ENCODE results near the gene SNW1.
"Not testable (repeated sequence)": the region's sequence is repeated elsewhere in the genome, so short reads cannot be mapped to it uniquely, and the experiment has no call there.

The SNW1 gene

DNA sequence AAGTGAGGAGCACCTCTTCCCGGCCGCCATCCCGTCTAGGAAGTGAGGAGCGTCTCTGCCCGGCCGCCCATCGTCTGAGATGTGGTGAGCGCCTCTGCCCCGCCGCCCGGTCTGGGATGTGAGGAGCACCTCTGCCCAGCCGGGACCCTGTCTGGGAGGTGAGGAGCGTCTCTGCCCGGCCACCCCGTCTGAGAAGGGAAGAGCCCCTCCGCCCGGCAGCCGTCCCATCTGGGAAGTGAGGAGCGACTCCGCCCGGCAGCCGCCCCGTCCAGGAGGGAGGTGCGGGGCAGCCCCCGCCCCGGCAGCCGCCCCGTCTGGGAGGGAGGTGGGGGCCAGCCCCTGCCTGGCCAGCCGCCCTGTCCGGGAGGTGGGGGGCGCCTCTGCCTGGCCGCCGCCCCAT, 13.5 kb downstream of the SNW1 start:
- not testable (repeated sequence) for DNase-seq

DNA sequence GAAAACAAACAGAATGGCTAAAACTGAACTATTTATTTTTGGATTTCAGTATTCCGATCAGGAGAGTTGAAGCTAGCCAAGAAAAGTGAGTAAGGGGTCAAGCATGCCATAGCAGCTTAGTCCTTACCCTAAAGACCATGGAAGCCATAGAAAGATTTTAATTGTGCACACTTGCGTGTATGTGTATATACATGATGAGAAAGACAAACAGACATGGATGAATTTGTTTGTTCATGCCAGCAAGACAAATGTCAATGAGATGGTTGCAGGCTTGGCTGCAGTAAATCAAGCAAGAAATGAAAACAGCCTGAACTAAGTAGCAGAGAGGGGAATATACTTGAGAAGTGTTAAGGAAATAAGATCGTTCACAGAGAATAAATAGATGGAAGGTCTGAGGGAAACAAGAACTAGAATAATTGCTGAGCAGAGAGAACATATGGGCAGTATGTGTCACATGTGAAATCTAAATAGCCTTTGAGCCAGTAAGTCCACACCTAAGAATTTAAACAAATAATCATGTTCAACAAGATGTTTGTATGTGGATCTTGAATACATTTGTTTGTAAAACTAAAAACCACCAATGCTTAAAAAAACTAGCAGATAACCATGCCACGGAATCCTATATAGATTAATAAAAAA, 14.8 kb downstream of the SNW1 start:
- DNase-seq = no peak

DNA sequence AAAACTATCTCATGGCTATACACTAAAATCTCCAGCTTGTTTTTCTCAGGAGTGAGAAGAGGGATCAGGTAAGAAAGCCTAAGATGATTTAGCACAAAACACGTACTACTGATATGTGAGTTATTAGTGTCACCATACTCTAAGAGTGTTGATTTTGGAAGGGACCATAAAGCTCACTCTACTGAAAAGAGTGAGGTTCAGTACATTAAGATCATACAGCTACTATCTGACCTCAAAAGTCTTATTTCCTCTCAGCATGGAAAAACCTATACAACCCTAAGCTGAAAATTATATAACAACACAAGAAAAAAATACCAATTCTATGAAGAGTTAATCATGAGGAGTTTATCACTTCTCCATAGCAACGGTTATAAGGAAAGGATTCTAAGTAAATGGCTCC, 19.5 kb downstream of the SNW1 start:
- DNase-seq = no peak

DNA sequence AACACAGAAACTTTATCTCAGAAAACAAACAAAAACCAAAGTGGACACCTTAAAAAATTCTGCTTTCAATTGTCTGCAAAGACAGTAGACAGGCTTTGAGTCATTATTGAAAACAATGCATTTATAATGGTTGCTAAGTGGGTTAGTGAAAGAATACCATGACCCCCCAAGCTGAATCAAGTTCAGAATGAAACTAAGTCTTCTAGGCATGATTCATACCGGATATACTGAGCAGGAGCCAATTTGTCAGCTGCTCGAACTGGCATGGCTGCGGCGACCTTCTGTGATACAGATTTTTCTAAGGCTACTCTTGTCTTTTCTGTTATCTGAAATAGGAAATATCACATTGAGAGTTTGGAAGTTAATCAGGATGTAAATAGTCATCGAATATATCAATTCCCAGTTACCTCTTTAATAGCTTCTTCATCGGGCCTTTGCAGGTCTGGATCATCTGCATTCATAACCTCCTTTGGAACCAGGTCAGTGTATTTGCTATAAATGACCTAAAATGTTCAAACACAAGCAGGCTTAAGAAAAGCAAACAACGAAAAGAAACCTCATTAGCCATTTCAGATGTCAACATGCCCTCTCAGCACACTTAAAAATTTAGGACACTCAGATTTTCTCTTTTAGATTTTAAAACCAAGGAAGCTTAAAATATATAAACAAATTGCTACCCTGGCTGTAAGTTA, 22.3 kb downstream of the SNW1 start:
- DNase-seq = peak; percentile 32

DNA sequence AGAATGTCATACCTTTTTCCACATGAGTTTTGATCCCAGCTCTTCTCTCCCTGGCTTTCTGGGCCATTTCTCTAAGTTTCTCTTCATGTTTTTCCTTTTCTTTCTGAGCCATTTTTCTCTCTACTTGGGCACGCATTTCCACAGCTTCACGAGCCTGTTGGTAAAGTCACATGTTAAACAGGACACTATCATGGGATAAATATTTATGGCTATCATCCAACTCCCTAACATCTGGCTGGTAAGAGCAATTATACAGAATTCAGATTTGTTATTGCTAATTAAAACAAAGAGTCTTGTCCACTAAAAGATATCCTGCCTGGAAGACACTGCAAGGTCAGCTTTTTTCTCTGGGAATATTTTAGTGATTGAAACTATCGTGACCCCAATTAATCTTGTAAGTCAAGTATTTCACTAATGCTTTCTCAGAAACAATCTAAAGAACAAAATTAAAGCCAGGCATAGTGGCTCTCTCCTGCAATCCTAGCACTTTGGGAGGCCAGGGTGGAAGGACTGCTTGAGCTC, 29.9 kb downstream of the SNW1 start:
- no peak for DNase-seq

DNA sequence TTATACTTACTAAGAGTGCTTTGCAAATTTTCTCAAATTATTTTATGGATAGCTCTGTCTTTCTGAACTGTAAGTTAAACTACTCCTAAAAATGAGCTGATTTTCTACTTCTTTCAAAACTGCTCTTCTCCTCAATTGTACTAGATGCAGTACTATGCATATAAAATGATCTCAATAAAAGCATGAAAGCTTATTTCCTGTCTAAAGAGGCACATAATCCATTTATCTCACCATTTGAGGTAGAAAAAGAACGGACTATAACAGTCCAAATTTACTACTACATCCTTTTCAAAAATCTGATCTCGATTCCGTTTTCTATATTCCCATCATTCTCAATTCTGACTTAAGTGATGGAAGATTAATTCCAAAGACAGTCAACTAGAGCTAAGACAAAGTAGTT, 38.7 kb downstream of the SNW1 start:
- no peak for DNase-seq

DNA sequence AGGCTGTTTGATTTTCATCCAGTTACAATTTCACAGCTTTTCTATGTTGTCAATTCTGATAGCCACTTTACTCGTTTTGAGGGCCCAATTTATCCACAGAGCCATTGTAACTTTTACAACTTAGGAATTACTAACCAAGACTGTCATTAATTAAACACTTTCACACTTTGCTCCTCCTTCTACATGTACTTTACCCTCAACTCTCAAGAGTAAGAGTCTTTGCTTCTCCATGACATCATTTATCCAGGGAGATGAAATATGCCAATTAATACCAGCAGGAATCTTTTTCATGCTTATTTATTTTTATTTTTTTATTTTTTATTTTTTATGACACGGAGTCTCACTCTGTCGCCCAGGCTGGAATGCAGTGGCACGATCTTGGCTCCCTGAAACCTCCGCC, 39.5 kb downstream of the SNW1 start:
- no peak for DNase-seq

DNA sequence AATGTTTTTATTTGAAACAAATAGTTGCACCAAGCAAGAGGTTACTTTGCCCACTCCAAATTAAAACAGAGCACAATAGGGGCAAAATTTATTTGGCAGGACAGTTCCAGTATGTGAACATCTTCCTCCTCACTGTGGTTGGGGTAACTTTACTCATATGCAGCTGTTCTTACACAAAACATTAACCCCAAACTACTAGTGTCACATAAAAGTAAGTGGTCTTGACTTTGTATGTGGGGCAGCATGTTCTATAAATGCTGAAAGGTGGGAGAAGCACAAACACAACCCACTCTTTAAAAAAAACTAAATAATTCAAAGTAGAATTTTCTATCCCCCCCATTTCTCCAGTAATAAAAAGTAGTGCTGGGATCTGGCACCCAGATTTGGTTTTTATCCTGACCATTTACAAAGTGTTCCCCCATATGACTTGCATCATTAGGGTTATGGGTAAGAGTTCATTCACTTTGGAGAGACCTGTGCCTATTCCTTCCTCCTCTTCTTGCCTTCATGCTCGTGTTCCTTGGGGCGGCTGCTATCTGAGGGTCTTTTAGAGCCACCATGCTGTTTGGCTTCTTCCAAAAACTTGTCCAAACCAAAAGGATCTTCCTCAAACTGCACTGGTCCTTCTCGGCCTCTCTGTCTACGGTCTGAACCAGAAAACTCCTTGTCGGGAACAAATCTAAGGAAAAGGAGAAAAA, 43.2 kb downstream of the SNW1 start:
- DNase-seq = no peak

DNA sequence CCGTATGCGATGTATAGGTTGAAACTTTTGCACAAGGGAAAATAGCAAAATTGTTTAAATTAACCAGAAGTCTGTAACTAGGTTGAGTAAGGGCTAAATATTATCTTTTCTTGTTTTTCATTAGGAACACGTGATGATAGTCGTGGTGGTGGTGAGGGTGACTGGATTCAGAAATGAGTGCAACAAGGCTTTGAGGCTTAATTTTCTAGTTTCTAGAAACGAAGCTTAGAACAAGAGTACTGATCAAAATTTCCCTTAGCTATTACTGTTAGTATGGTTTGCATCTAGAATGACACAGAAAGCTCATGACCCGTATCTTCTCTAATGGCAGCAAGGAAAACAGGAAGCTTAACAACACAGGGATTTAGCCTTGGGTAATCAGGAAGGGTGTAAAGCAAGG, 46.0 kb downstream of the SNW1 start:
- no peak for DNase-seq

DNA sequence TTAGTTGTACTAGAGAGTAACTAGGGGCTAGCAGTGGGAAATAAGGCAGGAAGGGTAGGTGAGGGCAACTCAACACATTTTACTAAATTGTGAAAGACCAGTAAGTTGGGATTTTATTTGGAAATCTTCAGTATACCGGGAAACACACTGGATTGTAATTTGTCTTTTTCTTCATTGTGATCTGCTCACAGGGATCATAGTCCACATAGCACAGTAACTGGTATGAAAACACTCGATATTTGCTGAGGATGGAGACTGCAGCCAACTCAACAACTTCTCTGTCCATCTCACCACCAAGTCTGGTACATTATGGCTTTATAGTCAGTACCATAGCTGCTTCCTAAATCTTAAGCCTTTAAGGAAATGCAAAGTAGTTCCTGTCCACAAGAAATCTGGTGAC, 50.6 kb downstream of the SNW1 start:
- no peak for DNase-seq

DNA sequence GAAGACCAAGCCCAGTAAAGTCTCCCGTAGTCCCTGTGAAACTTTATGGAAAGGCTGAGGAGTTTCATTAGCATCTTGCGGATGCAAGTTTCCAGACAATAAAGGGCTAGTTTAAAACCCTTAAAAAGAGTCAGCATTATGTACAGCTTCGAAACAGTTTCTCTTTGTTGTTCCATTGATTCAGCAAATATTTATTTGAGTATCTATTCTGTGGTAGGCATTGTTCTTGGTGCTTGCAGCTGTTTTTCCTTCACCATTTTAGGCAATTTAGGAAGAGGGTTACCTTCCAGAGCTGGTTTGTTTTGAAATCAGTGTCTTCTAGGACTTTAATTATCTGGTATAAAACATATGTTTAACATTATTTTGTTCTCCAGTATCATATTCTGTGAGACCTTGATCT, 51.5 kb downstream of the SNW1 start:
- DNase-seq = no peak

DNA sequence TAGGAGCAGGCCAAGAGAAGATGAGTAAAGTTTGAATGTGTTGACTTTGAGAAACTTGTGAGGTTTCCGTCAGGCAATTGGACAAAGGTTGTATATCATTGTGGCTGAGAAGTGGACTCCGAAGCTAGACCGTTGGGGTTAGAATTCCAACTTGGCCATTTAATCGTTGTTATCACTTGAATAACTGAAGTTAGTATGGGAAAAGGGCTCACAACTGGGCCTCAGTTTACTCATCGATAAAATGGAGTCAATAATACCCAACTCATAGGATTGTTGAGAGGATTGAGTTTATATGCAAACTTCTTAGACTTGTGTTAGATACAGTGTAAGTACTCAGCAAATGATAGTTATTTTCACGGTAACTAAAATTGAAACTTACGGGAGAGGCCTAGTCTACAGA, 52.2 kb downstream of the SNW1 start:
- DNase-seq = no peak

DNA sequence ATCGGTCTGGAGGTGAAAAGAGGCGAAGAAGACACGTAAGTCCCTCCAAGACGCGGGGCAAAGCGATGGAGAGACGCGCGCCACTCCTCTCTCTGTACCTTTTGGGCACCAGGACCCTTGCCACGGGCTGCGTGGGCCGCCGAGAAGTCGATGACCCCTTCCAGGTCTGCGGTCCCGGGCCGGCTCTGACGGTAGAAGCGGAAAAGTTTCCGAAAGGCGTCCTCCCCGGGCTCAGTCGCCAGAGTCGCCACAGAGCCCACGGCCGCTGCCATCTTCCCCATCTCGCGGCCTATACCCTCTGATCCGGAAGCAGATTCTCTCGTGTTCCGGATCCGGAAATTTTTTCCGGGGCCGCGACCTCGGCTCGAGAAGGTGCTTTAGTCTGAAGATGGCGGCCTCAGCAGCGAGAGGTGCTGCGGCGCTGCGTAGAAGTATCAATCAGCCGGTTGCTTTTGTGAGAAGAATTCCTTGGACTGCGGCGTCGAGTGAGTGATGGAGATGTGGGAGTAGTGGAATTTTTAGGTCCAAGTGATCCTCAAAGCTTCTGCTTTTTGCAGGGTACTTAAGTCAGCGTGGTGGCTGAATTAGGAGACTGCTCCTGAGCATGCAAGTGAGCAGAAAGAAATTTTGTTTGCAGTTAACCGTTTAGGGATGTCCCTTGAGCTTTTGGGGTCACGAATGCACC, 53.1 kb downstream of the SNW1 start, which contains the start of the genes ALKBH1 and SLIRP:
Gene ALKBH1 (minus strand): TSS at position 300 of the 685 bp plus-strand sequence. CDS start 19 bp downstream, at position 281.
Gene SLIRP (plus strand): TSS at position 380 of the 685 bp plus-strand sequence. CDS start 9 bp downstream, at position 389.
- DNase-seq = peak; percentile 82

DNA sequence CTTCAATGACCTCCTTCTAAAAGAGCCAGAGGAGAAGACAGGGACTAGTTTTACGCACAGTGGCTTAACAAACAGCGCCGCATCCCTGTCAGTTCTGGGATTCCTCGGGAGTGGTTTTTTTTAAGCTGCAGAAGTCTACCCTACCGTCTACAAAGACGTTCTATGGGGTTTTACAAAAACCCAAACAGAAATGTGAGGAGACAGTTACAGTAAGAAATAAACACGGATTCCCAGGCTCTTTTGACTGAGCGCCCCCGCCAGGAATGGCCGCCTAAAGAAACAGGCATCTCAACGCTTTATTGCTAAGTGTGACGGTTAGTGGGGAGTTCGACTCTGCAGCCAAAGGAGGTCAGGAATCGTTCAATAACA, 53.6 kb downstream of the SNW1 start:
- DNase-seq = no peak

DNA sequence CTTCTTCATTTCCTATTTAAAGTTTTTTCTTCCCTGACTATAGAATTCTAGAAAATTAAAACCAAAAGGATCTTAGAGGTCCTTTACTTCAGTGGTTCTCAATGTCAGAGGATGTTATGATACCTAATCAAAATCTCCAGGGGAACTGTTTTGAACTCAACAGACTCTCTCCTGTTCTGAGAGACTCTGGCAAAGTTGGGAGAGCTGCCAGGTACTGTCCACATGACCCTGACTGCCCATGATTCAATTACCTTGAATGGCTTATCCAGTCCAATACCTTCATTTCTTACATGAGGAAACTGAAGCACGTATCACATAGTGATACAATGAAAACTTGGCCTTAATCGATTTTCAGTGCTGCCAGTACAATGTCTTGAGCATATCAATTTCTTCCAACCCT, 69.7 kb downstream of the SNW1 start:
- DNase-seq = no peak

DNA sequence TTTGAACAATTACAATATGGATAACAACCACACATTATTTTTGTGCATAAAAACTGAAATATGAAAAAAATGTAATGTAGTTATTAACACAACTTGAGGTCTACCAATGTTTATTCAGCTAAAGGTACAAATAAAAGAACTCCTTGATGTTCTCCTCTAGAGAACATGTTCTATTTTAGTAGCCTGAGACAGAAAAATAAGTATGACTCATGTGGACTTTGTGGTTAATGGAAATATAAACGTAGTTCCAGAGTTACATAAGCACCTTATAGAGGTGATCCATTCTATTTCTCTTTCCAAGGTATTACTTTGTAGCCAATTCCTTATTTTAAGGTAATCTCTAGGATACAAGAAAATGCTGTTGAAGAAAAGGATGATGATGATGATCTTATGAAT, 78.8 kb downstream of the SNW1 start:
- no peak for DNase-seq

DNA sequence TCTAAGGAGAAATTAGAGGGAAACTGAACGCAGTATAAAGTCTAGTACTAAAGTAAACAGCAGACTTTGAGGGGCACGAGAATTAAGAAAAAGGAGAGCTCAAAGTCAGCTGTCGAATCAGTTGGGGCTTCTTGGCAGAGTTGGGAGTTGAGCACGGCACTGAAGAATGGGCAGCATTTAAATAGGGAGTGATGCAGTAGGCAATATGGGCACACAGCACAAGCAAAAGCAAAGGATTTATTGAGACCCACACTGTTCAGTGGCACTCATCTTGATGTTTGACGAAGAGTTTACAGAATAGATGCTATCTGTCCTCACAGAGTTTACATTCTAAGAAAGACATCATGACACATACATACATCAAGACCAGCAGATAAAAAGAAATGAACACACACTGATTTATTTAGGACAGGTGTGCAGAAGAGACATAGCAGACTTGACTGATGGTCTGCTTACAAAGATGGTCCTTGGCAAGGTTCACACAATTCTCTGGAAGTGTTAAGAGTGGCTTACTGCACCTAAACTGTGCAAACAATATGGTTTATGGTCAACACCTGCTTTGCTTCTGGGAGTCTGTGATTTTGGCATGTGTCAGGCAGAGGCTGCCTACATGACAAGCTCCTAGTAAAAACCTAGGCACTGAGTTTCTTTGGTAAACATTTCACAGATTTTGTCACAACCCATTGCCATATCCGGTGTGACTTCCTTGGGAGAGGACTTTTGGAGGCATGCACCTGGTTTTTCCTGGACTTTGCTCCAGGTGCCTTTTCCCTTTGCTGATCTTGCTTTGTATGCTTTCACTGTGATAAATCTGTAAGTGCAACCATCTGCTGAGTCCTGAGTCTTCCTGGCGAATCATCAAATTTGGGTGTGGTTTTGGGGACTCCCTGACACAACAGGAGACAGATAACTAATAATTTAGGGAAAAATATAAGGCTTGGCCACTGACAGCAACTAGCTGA, 79.5 kb downstream of the SNW1 start:
- no peak for DNase-seq

DNA sequence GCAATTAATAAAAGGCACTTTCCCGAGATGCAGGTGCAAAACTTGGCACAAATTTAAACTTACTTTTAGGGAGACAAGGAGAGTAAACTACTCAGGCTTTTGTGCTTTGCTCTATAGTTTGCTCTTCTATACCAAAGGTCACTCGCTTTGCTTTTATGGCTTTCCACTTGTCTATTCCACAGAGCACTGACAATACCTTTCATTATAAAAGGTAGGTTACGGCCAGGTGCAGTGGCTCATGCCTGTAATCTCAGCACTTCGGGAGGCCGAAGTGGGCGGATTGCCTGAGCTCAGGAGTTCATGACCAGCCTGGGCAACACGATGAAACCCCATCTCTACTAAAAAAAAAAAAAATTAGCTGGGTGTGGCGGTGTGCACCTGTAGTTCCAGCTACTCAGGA, 86.0 kb downstream of the SNW1 start:
- no peak for DNase-seq

DNA sequence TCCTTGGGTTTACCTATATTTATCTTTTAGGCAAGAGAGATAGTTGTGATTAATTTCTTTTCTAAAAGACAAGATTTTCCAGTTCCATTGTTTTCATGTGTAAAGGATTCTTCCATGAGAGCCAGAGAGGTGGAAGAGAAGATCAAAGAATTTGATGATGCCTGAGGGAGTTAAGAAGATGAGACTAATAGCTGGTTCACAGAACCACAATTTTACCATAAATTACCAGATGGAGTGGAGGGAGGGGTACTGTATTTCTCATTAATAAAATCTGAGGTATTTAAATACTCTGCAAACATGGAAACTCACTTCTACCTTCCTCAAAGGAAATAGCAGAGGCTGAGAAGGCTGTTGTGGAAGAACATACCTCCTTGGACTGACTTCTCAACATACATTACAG, 87.8 kb downstream of the SNW1 start:
- DNase-seq = no peak

All from stimulated activated naive CD4-positive, alpha-beta T cell treated with Interleukin-2 at 50 U/mL for 16 hours (primary cell).